Measurements from ENCODE around the gene SLC13A5.
"Not testable (repeated sequence)": the region's sequence is repeated elsewhere in the genome, so short reads cannot be mapped to it uniquely, and the experiment has no call there.

SLC13A5 gene

GRCh38 chr17:6713130-6713917, at the start of gene SLC13A5:
Gene SLC13A5, minus strand, starts transcription at chr17:6713369. Its CDS starts 36 bp downstream, at chr17:6713333.
- no peak for DNase-seq (ENCODE audit: low read depth in 2 of 2)

- DNase-seq (ENCODE audit: low read depth in 2 of 2) = no peak
Observed at GRCh38 chr17:6761779-6762178, 48.6 kb upstream of the SLC13A5 start.

GRCh38 chr17:6757747-6758146, 44.6 kb upstream of the SLC13A5 start:
- no peak for DNase-seq (ENCODE audit: low read depth in 2 of 2)

GRCh38 chr17:6756425-6757031, 43.4 kb upstream of the SLC13A5 start:
- no peak for DNase-seq (ENCODE audit: low read depth in 2 of 2)

GRCh38 chr17:6755731-6756184, 42.6 kb upstream of the SLC13A5 start, which contains the start of gene XAF1:
Gene XAF1, plus strand, starts transcription at chr17:6756046. Its CDS starts 33 bp downstream, at chr17:6756079.
- peak; percentile 41 to 45 for DNase-seq (ENCODE audit: low read depth in 2 of 2)

GRCh38 chr17:6755281-6755680, 42.1 kb upstream of the SLC13A5 start:
- no peak for DNase-seq (ENCODE audit: low read depth in 2 of 2)

- no peak for DNase-seq (ENCODE audit: low read depth in 2 of 2)
Observed at GRCh38 chr17:6753546-6753945, 40.4 kb upstream of the SLC13A5 start.

GRCh38 chr17:6753006-6753445, 39.9 kb upstream of the SLC13A5 start:
- DNase-seq (ENCODE audit: low read depth in 2 of 2) = peak; percentile 22 to 48

GRCh38 chr17:6752068-6752909, 39.1 kb upstream of the SLC13A5 start:
- DNase-seq (ENCODE audit: low read depth in 2 of 2) = no peak

- DNase-seq (ENCODE audit: low read depth in 2 of 2) = no peak
Observed at GRCh38 chr17:6749519-6749918, 36.4 kb upstream of the SLC13A5 start.

GRCh38 chr17:6748617-6749016, 35.4 kb upstream of the SLC13A5 start:
- no peak for DNase-seq (ENCODE audit: low read depth in 2 of 2)

GRCh38 chr17:6746665-6747064, 33.5 kb upstream of the SLC13A5 start:
- not testable (repeated sequence) for DNase-seq (ENCODE audit: low read depth in 2 of 2)

- DNase-seq (ENCODE audit: low read depth in 2 of 2) = no peak
Observed at GRCh38 chr17:6729531-6729930, 16.4 kb upstream of the SLC13A5 start.

- no peak for DNase-seq (ENCODE audit: low read depth in 2 of 2)
Observed at GRCh38 chr17:6724009-6724408, 10.8 kb upstream of the SLC13A5 start.

GRCh38 chr17:6721744-6722143, 8.6 kb upstream of the SLC13A5 start:
- no peak for DNase-seq (ENCODE audit: low read depth in 2 of 2)

GRCh38 chr17:6716736-6717135, 3.6 kb upstream of the SLC13A5 start:
- DNase-seq (ENCODE audit: low read depth in 2 of 2) = no peak

- no peak for DNase-seq (ENCODE audit: low read depth in 2 of 2)
Observed at GRCh38 chr17:6714315-6714874, 1.2 kb upstream of the SLC13A5 start.

GRCh38 chr17:6713918-6714271, 726 bp upstream of the SLC13A5 start:
- no peak for DNase-seq (ENCODE audit: low read depth in 2 of 2)

GRCh38 chr17:6712854-6713129, 377 bp downstream of the SLC13A5 start:
- no peak for DNase-seq (ENCODE audit: low read depth in 2 of 2)

GRCh38 chr17:6712058-6712853, 913 bp downstream of the SLC13A5 start:
- DNase-seq (ENCODE audit: low read depth in 2 of 2) = no peak

GRCh38 chr17:6711681-6712057, 1.5 kb downstream of the SLC13A5 start:
- DNase-seq (ENCODE audit: low read depth in 2 of 2) = no peak

All from stimulated activated CD8-positive, alpha-beta memory T cell treated with anti-CD3 and anti-CD28 coated beads, Interleukin-7, amount 100 ng/mL, for 1 hour (primary cell).